WTC11 (cell line): Measurements from ENCODE around the gene TACC2. TPM values are rescaled to one million over a fixed set of nuclear protein-coding genes. Genes with fewer than 3 reads are reported as not detected.

Experiments
- ATAC-seq: fragments of 200-7000 bp; cut with Tn5 transposase; 2 replicates; pipeline ENCODE4 v1.10.0; 2021; ENCODE audit warnings: mild to moderate bottlenecking, moderate library complexity
- CTCF ChIA-PET: fragments of 300-600 bp; sonication (Branson Sonifier 250); formaldehyde crosslinking; loops from one replicate; lab custom pipeline; 2021; ENCODE audit warnings: antibody characterized with exemption; lab: Charles Lee
- POLR2A ChIA-PET: fragments of 350-600 bp; sonication (Branson Sonifier 250); formaldehyde crosslinking; loops from one replicate; lab custom pipeline; 2021; ENCODE audit warnings: antibody characterized with exemption; lab: Charles Lee
- DNase-seq: peaks from one replicate; pipeline ENCODE4 v3.0.0; 2021; ENCODE audit warnings: low spot score
- H3K27ac Mint-ChIP-seq: 2 replicates; pipeline ENCODE4 v1.8.0; 2021; ENCODE audit warnings: mixed read lengths
- H3K27me3 Mint-ChIP-seq: 2 replicates; pipeline ENCODE4 v1.8.0; 2021; ENCODE audit warnings: low read depth, mild to moderate bottlenecking, moderate library complexity, mixed read lengths
- H3K36me3 Mint-ChIP-seq: 2 replicates; pipeline ENCODE4 v1.8.0; 2021; ENCODE audit warnings: mixed read lengths
- H3K4me1 Mint-ChIP-seq: 2 replicates; pipeline ENCODE4 v1.8.0; 2022; ENCODE audit warnings: mixed read lengths
- H3K4me3 Mint-ChIP-seq: 2 replicates; pipeline ENCODE4 v1.8.0; 2021; ENCODE audit warnings: mild to moderate bottlenecking, moderate library complexity, mixed read lengths
- H3K9me3 Mint-ChIP-seq: 2 replicates; pipeline ENCODE4 v1.8.0; 2021; ENCODE audit warnings: mixed read lengths
- AR ChIP-seq: fragments of 250-450 bp; sonication (Bioruptor Pico); IDR thresholded peaks from 2 replicates; pipeline ENCODE4 v1.9.0; 2021; ENCODE audit warnings: mild to moderate bottlenecking
- CBFB ChIP-seq: sonication (generic); formaldehyde crosslinking; IDR thresholded peaks from 2 replicates; pipeline ENCODE4 v1.8.1; 2022; ENCODE audit warnings: mild to moderate bottlenecking, low read depth, missing genetic modification reagents
- ELF4 ChIP-seq: sonication (generic); formaldehyde crosslinking; IDR thresholded peaks from 2 replicates; pipeline ENCODE4 v1.8.1; 2022; ENCODE audit warnings: low read depth, mild to moderate bottlenecking, moderate library complexity, missing genetic modification reagents
- FOXP4 ChIP-seq: sonication (generic); formaldehyde crosslinking; IDR thresholded peaks from 2 replicates; pipeline ENCODE4 v1.8.0; 2022; ENCODE audit warnings: mild to moderate bottlenecking, missing genetic modification reagents
- GTF2I ChIP-seq: fragments of 250-450 bp; sonication (Bioruptor Pico); conservative IDR thresholded peaks from 2 replicates; pipeline ENCODE4 v1.4.0; 2021; ENCODE audit warnings: mild to moderate bottlenecking
- NFATC4 ChIP-seq: fragments of 250-450 bp; sonication (Bioruptor Pico); IDR thresholded peaks from 2 replicates; pipeline ENCODE4 v1.9.0; 2021; ENCODE audit warnings: mild to moderate bottlenecking
- SP1 ChIP-seq: sonication (generic); formaldehyde crosslinking; conservative IDR thresholded peaks from 2 replicates; pipeline ENCODE4 v1.8.1; 2022; ENCODE audit warnings: missing genetic modification reagents
- STAT6 ChIP-seq: sonication (generic); formaldehyde crosslinking; conservative IDR thresholded peaks from 2 replicates; pipeline ENCODE4 v1.8.1; 2023; ENCODE audit warnings: mild to moderate bottlenecking, low read depth, missing genetic modification reagents, moderate library complexity
- TEAD4 ChIP-seq: sonication (generic); formaldehyde crosslinking; IDR thresholded peaks from 2 replicates; pipeline ENCODE4 v1.8.0; 2022; ENCODE audit warnings: mild to moderate bottlenecking, missing genetic modification reagents
- ZNF232 ChIP-seq: sonication (generic); formaldehyde crosslinking; IDR thresholded peaks from 2 replicates; pipeline ENCODE4 v1.8.0; 2022; ENCODE audit warnings: mild to moderate bottlenecking, missing genetic modification reagents
- ZNF263 ChIP-seq: sonication (generic); formaldehyde crosslinking; IDR thresholded peaks from 2 replicates; pipeline ENCODE4 v1.8.1; 2022; ENCODE audit warnings: low read depth, mild to moderate bottlenecking, moderate library complexity, missing genetic modification reagents
- ZNF396 ChIP-seq: fragments of 250-450 bp; sonication (Bioruptor Pico); IDR thresholded peaks from 2 replicates; pipeline ENCODE4 v1.8.0; 2021; ENCODE audit warnings: mild to moderate bottlenecking, moderate library complexity, borderline replicate concordance
- ZNF416 ChIP-seq: fragments of 250-450 bp; sonication (Bioruptor Pico); IDR thresholded peaks from 2 replicates; pipeline ENCODE4 v1.9.0; 2021; ENCODE audit warnings: mild to moderate bottlenecking, inconsistent platforms
- total RNA-seq: library from RNA; stranded (reverse); gene quantifications from 3 replicates; pipeline ENCODE4 v1.2.3, GENCODE V29; 2021
- TF ChIP-seq, protein P1 (sequence below): sonication (generic); formaldehyde crosslinking; IDR thresholded peaks from 2 replicates; pipeline ENCODE4 v1.8.0; 2022; ENCODE audit warnings: missing genetic modification reagents
- TF ChIP-seq, protein P2 (sequence below): fragments of 250-450 bp; sonication (Bioruptor Pico); conservative IDR thresholded peaks from 2 replicates; pipeline ENCODE4 v1.9.0; 2021; ENCODE audit warnings: mild to moderate bottlenecking
- TF ChIP-seq, protein P3 (sequence below): fragments of 250-450 bp; sonication (Bioruptor Pico); IDR thresholded peaks from 2 replicates; pipeline ENCODE4 v1.9.0; 2021; ENCODE audit warnings: mild to moderate bottlenecking

Gene TACC2
- total RNA-seq, 1 experiment from 2014 or later: 28.9 TPM

GRCh38 chr10:122132882-122133565, 144.1 kb downstream of the TACC2 start (continued):
- TF ChIP-seq, protein P1, sequence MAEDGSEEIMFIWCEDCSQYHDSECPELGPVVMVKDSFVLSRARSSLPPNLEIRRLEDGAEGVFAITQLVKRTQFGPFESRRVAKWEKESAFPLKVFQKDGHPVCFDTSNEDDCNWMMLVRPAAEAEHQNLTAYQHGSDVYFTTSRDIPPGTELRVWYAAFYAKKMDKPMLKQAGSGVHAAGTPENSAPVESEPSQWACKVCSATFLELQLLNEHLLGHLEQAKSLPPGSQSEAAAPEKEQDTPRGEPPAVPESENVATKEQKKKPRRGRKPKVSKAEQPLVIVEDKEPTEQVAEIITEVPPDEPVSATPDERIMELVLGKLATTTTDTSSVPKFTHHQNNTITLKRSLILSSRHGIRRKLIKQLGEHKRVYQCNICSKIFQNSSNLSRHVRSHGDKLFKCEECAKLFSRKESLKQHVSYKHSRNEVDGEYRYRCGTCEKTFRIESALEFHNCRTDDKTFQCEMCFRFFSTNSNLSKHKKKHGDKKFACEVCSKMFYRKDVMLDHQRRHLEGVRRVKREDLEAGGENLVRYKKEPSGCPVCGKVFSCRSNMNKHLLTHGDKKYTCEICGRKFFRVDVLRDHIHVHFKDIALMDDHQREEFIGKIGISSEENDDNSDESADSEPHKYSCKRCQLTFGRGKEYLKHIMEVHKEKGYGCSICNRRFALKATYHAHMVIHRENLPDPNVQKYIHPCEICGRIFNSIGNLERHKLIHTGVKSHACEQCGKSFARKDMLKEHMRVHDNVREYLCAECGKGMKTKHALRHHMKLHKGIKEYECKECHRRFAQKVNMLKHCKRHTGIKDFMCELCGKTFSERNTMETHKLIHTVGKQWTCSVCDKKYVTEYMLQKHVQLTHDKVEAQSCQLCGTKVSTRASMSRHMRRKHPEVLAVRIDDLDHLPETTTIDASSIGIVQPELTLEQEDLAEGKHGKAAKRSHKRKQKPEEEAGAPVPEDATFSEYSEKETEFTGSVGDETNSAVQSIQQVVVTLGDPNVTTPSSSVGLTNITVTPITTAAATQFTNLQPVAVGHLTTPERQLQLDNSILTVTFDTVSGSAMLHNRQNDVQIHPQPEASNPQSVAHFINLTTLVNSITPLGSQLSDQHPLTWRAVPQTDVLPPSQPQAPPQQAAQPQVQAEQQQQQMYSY (CRISPR knock-in tag): no peak
- TF ChIP-seq, protein P2, sequence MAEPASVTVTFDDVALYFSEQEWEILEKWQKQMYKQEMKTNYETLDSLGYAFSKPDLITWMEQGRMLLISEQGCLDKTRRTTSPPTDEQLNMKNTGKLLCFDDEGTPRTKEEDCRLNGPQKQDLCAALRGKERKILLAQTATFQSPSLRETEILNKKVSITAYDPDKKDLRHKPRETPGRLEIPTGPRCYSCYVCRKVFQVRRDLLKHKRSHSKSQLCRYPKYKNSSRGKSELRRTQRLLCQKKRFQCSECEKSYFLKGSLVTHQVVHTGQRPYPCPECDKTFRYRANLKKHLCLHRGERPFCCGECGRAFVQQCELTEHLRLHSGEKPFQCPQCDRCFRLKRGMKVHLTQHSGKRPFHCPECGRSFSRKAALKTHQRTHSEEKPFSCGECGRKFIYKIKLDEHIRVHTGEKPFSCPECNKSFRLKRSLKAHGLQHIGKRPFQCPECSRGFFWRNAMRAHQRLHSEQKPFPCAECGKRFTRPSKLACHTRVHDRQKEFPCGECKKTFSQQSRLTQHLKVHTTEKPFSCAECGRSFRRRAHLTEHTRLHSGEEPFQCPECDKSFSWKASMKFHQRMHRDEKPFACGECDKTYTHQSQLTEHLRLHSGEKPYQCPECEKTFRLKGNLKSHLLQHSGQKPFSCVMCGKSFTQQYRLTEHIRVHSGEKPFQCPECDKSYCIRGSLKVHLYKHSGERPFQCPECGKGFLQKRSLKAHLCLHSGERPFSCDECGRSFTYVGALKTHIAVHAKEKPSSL (CRISPR knock-in tag): no peak
- TF ChIP-seq, protein P3, sequence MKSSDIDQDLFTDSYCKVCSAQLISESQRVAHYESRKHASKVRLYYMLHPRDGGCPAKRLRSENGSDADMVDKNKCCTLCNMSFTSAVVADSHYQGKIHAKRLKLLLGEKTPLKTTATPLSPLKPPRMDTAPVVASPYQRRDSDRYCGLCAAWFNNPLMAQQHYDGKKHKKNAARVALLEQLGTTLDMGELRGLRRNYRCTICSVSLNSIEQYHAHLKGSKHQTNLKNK (CRISPR knock-in tag): no peak
- no peak for TF ChIP-seq FOXP4 (CRISPR knock-in tag)
- no peak for TF ChIP-seq ZNF232
- no peak for TF ChIP-seq ZNF263 (CRISPR knock-in tag)
- no peak for TF ChIP-seq GTF2I (CRISPR knock-in tag)

DNA sequence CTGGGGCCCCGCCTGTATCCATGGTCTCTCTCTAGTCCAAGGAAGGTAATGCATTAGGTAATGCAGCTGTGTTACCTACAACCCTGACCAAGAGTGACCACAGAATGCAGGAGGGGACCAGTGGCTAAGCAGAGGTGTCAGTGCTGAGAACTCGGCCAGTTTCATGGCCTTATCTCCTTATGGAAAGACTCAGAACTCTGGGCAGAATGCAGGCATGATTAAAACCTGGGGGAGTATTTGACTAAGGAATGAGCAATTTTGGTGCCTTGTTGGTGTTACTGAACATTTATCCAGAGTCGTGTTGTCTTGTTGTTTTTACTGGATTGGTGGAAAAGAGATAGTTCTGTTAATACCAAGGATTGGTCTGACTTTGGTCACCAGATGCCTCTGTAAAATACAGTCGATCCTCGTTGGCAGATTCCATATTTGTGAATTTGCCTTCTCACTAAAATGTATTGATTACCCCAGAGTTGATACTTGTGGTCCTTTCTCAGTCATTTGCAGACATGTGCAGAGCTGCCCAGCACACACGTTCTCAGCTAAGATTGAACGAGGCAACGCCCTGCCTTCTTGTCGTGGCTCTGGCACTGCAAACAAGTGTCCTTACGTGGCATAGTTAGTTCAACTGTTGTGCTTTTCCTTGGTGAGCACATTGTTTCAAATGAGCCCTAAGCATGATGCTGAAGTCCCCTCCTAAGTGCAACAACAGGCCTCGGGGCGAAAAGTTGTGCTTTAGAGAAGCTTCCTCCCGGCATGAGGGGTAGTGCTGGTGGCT, 146.5 kb downstream of the TACC2 start:
- Mint-ChIP-seq H3K27me3 (no peaks in the 10 kb centered on the region), H3K4me1 (peaks cover 28% of the 10 kb centered on the region), H3K9me3 (no peaks in the 10 kb centered on the region), H3K27ac (peak overlapping the region; percentile 10; the same call in 1 of the 2 replicates), H3K4me3 (no peak overlapping the region), H3K36me3 (no peaks in the 10 kb centered on the region)
- no peak for DNase-seq
- POLR2A ChIA-PET: no interaction called here
- ATAC-seq: no peak
- CTCF ChIA-PET: interaction anchor here (1.0 kb wide), 1 partner anchor 144 kb away, joined by 3 read pairs; no protein-coding TSS in a partner anchor
- TF ChIP-seq CBFB (CRISPR knock-in tag) (no peak), ZNF396 (CRISPR knock-in tag) (no peak), ELF4 (CRISPR knock-in tag) (no peak), NFATC4 (CRISPR knock-in tag) (no peak), SP1 (no peak), FOXP4 (CRISPR knock-in tag) (no peak), STAT6 (no peak), AR (no peak), ZNF416 (no peak), TEAD4 (CRISPR knock-in tag) (no peak)
